Chondrocyte (in vitro differentiated cells): Measurements from ENCODE around the gene GAS7. TPM values are rescaled to one million over a fixed set of nuclear protein-coding genes. Genes with fewer than 3 reads are reported as not detected.
"Not testable (repeated sequence)": the region's sequence is repeated elsewhere in the genome, so short reads cannot be mapped to it uniquely, and the experiment has no call there.

Experiments used
- DNase-seq: peaks from one replicate; pipeline ENCODE4 v3.0.0; 2021; ENCODE audit warnings: mixed read lengths, low spot score
- H3K27ac Mint-ChIP-seq: one replicate; pipeline ENCODE4 v1.8.0; 2021; ENCODE audit warnings: mild to moderate bottlenecking, moderate library complexity, mixed read lengths; ENCODE audit not compliant: unreplicated experiment
- H3K27me3 Mint-ChIP-seq: 2 replicates; pipeline ENCODE4 v1.8.0; 2021; ENCODE audit warnings: low read depth, mixed read lengths
- H3K36me3 Mint-ChIP-seq: 2 replicates; pipeline ENCODE4 v1.8.0; 2021; ENCODE audit warnings: low read depth, mixed read lengths
- H3K4me1 Mint-ChIP-seq: 2 replicates; pipeline ENCODE4 v1.8.0; 2021; ENCODE audit warnings: low read depth, mild to moderate bottlenecking, mixed read lengths
- H3K4me3 Mint-ChIP-seq: one replicate; pipeline ENCODE4 v1.8.0; 2021; ENCODE audit warnings: mild to moderate bottlenecking, moderate library complexity, mixed read lengths; ENCODE audit not compliant: unreplicated experiment
- H3K9me3 Mint-ChIP-seq: 2 replicates; pipeline ENCODE4 v1.8.0; 2021; ENCODE audit warnings: low read depth, mixed read lengths
- CTCF ChIP-seq: fragments of 200-600 bp; sonication (generic); IDR thresholded peaks from 2 replicates; pipeline ENCODE4 v1.5.0; 2021; ENCODE audit warnings: antibody characterized with exemption, mild to moderate bottlenecking, moderate library complexity
- total RNA-seq: library from RNA; stranded (reverse); gene quantifications from 3 replicates; pipeline ENCODE4 v1.2.1, GENCODE V29; 2021

The GAS7 gene
- total RNA-seq, 1 donor from 2014 or later, result 6.9 TPM

- no peak overlapping the region for H3K27ac Mint-ChIP-seq
- peaks cover 7% of the 10 kb centered on the region for H3K27me3 Mint-ChIP-seq
Observed at GRCh38 chr17:10058921-10059683, 139.3 kb downstream of the GAS7 start.

GRCh38 chr17:10057466-10057865 lies 140.9 kb downstream of the GAS7 start:
- not testable (repeated sequence) for H3K4me3 Mint-ChIP-seq, H3K27ac Mint-ChIP-seq, H3K27me3 Mint-ChIP-seq, DNase-seq, H3K36me3 Mint-ChIP-seq, H3K4me1 Mint-ChIP-seq, H3K9me3 Mint-ChIP-seq

More at GRCh38 chr17:10058921-10059683, 139.3 kb downstream of the GAS7 start:
- H3K9me3 Mint-ChIP-seq, result no peaks in the 10 kb centered on the region
- H3K4me3 Mint-ChIP-seq, result no peak overlapping the region
- peaks cover 3% of the 10 kb centered on the region for H3K36me3 Mint-ChIP-seq
- no peak for TF ChIP-seq CTCF
- peaks cover 12% of the 10 kb centered on the region for H3K4me1 Mint-ChIP-seq
- DNase-seq, result no peak

GRCh38 chr17:10055262-10055975 lies 143.0 kb downstream of the GAS7 start:
- Mint-ChIP-seq H3K4me1 (no peaks in the 10 kb centered on the region), H3K27me3 (no peaks in the 10 kb centered on the region), H3K36me3 (no peaks in the 10 kb centered on the region), H3K27ac (no peak overlapping the region), H3K4me3 (no peak overlapping the region), H3K9me3 (no peaks in the 10 kb centered on the region)
- DNase-seq, result no peak
- TF ChIP-seq CTCF, result no peak

GRCh38 chr17:10053782-10054540 lies 144.4 kb downstream of the GAS7 start:
- TF ChIP-seq CTCF, result no peak
- Mint-ChIP-seq H3K27ac (no peak overlapping the region), H3K4me3 (no peak overlapping the region), H3K4me1 (no peaks in the 10 kb centered on the region), H3K36me3 (no peaks in the 10 kb centered on the region), H3K27me3 (no peaks in the 10 kb centered on the region), H3K9me3 (no peaks in the 10 kb centered on the region)
- no peak for DNase-seq

- Mint-ChIP-seq H3K4me3 (no peak overlapping the region), H3K27me3 (no peaks in the 10 kb centered on the region), H3K4me1 (no peaks in the 10 kb centered on the region), H3K27ac (no peak overlapping the region), H3K36me3 (no peaks in the 10 kb centered on the region), H3K9me3 (no peaks in the 10 kb centered on the region)
- no peak for DNase-seq
- TF ChIP-seq CTCF, result no peak
Observed at GRCh38 chr17:10052106-10052813, 146.1 kb downstream of the GAS7 start.
